ENCODE data around the gene TRMT6.

TRMT6 gene

GRCh38 chr20:5949943-5950270 is 426 bp downstream of the TRMT6 start:
- Histone ChIP-seq H3K9me3 (ENCODE audit: control insufficient read depth, insufficient read depth, low read length) (no peaks in the 10 kb centered on the region), H3K27me3 (ENCODE audit: control insufficient read depth, insufficient read depth, low read length) (no peaks in the 10 kb centered on the region), H3K4me1 (ENCODE audit: control insufficient read depth, insufficient read depth, low read length) (peaks cover 6% of the 10 kb centered on the region; the same call in 1 of the 2 replicates), H3K36me3 (ENCODE audit: control insufficient read depth, insufficient read depth, low read length) (peaks cover 62% of the 10 kb centered on the region), H3K27ac (ENCODE audit: low read depth, low read length) (peak overlapping the region; percentile 63), H3K9ac (ENCODE audit: low read depth, low read length) (peak overlapping the region; percentile 67), H3K4me3 (ENCODE audit: low read depth, low read length) (peak overlapping the region; percentile 94)

DNA sequence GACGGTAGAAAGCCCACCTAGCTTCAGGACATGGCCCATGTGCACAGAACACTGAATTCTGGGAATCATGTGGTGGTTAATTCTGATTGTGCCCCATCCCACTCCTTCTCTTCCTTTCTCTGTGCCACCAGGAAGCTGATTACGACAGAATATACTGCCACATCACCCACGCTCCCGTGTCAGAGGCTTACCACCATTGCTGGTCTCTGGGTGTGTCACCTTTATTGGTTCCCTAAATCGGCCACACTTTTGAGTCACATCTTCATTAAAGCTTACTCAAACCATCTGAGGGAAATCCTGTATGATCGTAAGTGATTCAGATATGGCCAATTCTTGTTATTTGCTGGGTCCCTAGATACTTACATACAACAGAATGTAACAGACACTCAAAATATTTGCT is 3.1 kb downstream of the TRMT6 start:
- H3K27me3 ChIP-seq (ENCODE audit: control insufficient read depth, insufficient read depth, low read length): no peaks in the 10 kb centered on the region
- H3K27ac ChIP-seq (ENCODE audit: low read depth, low read length): no peak overlapping the region
- peaks cover 6% of the 10 kb centered on the region; the same call in 1 of the 2 replicates for H3K4me1 ChIP-seq (ENCODE audit: control insufficient read depth, insufficient read depth, low read length)
- H3K9me3 ChIP-seq (ENCODE audit: control insufficient read depth, insufficient read depth, low read length): no peaks in the 10 kb centered on the region
- no peak overlapping the region for H3K9ac ChIP-seq (ENCODE audit: low read depth, low read length)
- peaks cover 64% of the 10 kb centered on the region for H3K36me3 ChIP-seq (ENCODE audit: control insufficient read depth, insufficient read depth, low read length)
- no peak overlapping the region for H3K4me3 ChIP-seq (ENCODE audit: low read depth, low read length)

DNA sequence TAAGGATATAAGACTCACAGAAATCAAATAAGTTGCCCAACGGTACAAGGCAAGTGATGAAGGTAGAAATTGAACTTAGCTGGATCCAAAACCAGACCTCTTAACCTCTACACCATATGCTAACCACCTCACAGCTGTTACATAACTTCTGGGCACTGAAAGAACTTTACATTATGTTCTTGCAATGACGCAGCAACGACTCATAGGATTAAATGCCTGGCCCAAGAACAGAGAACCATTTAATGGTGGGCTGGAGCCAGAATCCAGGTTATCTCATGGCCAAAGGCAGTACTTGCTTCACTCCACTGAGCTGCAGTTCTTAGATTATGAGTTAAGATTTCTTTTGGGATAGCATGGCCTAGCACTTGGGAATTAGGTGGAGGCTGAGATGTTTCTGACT is 4.4 kb downstream of the TRMT6 start:
- H3K4me3 ChIP-seq (ENCODE audit: low read depth, low read length): no peak overlapping the region
- H3K9ac ChIP-seq (ENCODE audit: low read depth, low read length): no peak overlapping the region
- peaks cover 73% of the 10 kb centered on the region for H3K36me3 ChIP-seq (ENCODE audit: control insufficient read depth, insufficient read depth, low read length)
- H3K27me3 ChIP-seq (ENCODE audit: control insufficient read depth, insufficient read depth, low read length): no peaks in the 10 kb centered on the region
- no peaks in the 10 kb centered on the region for H3K4me1 ChIP-seq (ENCODE audit: control insufficient read depth, insufficient read depth, low read length)
- no peaks in the 10 kb centered on the region for H3K9me3 ChIP-seq (ENCODE audit: control insufficient read depth, insufficient read depth, low read length)
- H3K27ac ChIP-seq (ENCODE audit: low read depth, low read length): no peak overlapping the region

DNA sequence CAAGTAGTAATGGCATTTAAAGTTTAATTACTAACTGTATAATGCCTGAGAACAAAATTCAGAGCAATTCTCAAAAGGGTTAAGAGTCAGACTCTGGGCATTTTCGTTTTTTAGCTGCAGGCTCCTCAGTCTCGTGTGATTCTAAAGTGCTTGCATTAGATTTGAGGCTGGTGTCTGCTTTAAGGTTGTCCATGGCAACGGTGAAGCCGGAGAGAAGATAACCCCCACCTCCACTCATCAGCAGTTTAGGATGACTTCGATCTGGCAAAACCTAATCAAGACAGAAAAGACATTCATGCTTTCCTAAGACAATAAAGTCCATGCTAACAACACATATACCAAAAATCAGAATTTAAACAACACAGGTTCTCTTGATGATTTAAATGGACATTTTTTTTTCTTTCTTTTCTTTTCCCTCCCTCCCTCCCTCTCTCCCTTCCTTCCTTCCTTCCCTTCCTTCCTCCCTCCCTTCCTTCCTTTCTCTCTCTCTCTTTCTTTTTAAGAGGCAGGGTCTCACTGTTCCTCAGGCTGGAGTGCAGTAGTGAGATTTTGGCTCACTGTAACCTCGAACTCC is 11.8 kb downstream of the TRMT6 start:
- H3K9me3 ChIP-seq (ENCODE audit: control insufficient read depth, insufficient read depth, low read length): no peaks in the 10 kb centered on the region

DNA sequence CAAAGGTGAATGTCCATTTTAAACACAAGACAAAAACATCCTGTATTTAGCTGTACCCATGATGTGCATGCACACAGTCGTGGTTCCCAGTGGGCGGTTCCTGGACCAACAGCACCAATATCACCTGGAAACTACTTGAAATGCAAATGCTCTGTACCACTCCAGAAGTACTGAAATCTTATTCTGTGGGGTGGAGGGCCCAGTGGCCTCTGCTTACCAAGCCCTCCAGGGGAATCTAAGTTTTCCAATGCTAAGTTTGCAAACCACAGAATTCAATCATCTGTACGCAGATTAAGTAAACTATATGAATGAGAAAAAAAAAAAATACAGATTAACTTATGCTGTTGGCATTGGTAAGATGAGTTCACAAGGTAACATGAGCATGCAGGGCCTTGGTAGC is 14.1 kb downstream of the TRMT6 start:
- H3K9ac ChIP-seq (ENCODE audit: low read depth, low read length): no peak overlapping the region
- peaks cover 38% of the 10 kb centered on the region for H3K36me3 ChIP-seq (ENCODE audit: control insufficient read depth, insufficient read depth, low read length)
- H3K27me3 ChIP-seq (ENCODE audit: control insufficient read depth, insufficient read depth, low read length): no peaks in the 10 kb centered on the region
- no peaks in the 10 kb centered on the region for H3K9me3 ChIP-seq (ENCODE audit: control insufficient read depth, insufficient read depth, low read length)
- H3K27ac ChIP-seq (ENCODE audit: low read depth, low read length): no peak overlapping the region
- H3K4me3 ChIP-seq (ENCODE audit: low read depth, low read length): no peak overlapping the region
- no peaks in the 10 kb centered on the region for H3K4me1 ChIP-seq (ENCODE audit: control insufficient read depth, insufficient read depth, low read length)

More for the DNA sequence above, 11.8 kb downstream of the TRMT6 start:
- Histone ChIP-seq H3K4me3 (ENCODE audit: low read depth, low read length) (no peak overlapping the region), H3K36me3 (ENCODE audit: control insufficient read depth, insufficient read depth, low read length) (peaks cover 61% of the 10 kb centered on the region), H3K9ac (ENCODE audit: low read depth, low read length) (no peak overlapping the region), H3K27ac (ENCODE audit: low read depth, low read length) (no peak overlapping the region), H3K4me1 (ENCODE audit: control insufficient read depth, insufficient read depth, low read length) (no peaks in the 10 kb centered on the region), H3K27me3 (ENCODE audit: control insufficient read depth, insufficient read depth, low read length) (no peaks in the 10 kb centered on the region)

DNA sequence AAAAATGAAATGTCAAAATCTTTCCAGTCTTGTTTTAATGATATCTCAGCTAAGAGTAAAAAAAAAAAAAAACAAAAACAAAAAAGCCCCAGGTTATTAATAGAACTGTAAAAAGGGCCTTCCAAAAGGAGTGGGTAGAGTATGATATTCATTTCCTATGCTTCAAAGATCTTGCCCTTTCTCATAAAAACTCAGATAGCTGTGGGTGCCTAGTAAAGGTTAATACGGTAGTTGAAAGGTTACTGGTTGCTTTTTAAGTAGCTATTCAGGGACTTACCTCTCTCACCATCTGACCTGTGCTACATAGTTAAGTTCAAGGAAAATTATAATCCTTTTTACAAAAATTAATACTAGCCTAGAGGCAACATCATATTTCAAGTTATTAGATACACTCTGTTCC is 14.9 kb downstream of the TRMT6 start:
- Histone ChIP-seq H3K36me3 (ENCODE audit: control insufficient read depth, insufficient read depth, low read length) (peaks cover 29% of the 10 kb centered on the region), H3K27me3 (ENCODE audit: control insufficient read depth, insufficient read depth, low read length) (no peaks in the 10 kb centered on the region), H3K27ac (ENCODE audit: low read depth, low read length) (no peak overlapping the region), H3K9ac (ENCODE audit: low read depth, low read length) (no peak overlapping the region), H3K9me3 (ENCODE audit: control insufficient read depth, insufficient read depth, low read length) (no peaks in the 10 kb centered on the region), H3K4me1 (ENCODE audit: control insufficient read depth, insufficient read depth, low read length) (no peaks in the 10 kb centered on the region), H3K4me3 (ENCODE audit: low read depth, low read length) (no peak overlapping the region)

DNA sequence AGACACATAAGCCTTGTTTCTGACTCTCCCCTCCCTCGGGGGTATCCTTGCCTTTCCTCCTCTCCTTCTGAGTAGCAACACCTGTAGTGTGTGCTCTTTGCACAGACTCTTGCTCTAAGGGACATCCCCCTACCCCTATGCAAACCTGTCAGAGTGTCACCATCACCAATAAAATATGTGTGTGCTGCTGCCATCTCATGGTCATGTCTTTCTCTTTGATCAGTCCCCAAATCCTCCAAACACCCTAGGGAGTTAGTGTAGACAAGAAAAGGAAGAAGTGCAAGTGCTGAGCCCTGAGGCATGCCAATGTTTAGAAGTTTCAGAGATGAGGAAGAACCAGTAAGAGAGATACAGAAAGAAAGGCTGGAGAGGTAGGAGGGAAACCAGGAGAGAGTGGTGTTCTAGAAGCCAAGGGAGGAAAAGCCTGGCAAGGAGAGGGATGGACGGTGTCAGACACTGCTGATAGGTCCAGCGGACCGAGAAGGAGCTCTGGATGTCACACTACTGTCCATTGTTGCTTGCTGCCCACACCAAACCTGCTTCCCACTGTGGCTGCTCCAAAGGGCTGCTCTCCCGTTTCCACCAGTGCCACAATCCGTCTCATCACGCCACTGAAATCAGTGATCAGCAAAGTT is 16.4 kb downstream of the TRMT6 start:
- no peak overlapping the region for H3K27ac ChIP-seq (ENCODE audit: low read depth, low read length)
- no peaks in the 10 kb centered on the region for H3K9me3 ChIP-seq (ENCODE audit: control insufficient read depth, insufficient read depth, low read length)
- no peaks in the 10 kb centered on the region for H3K27me3 ChIP-seq (ENCODE audit: control insufficient read depth, insufficient read depth, low read length)
- H3K36me3 ChIP-seq (ENCODE audit: control insufficient read depth, insufficient read depth, low read length): peaks cover 16% of the 10 kb centered on the region
- H3K4me3 ChIP-seq (ENCODE audit: low read depth, low read length): no peak overlapping the region
- no peaks in the 10 kb centered on the region for H3K4me1 ChIP-seq (ENCODE audit: control insufficient read depth, insufficient read depth, low read length)
- no peak overlapping the region for H3K9ac ChIP-seq (ENCODE audit: low read depth, low read length)

GRCh38 chr20:5932796-5933195 is 17.5 kb downstream of the TRMT6 start:
- no peak overlapping the region for H3K4me3 ChIP-seq (ENCODE audit: low read depth, low read length)
- no peaks in the 10 kb centered on the region for H3K9me3 ChIP-seq (ENCODE audit: control insufficient read depth, insufficient read depth, low read length)
- no peaks in the 10 kb centered on the region for H3K27me3 ChIP-seq (ENCODE audit: control insufficient read depth, insufficient read depth, low read length)
- H3K4me1 ChIP-seq (ENCODE audit: control insufficient read depth, insufficient read depth, low read length): no peaks in the 10 kb centered on the region
- no peak overlapping the region for H3K9ac ChIP-seq (ENCODE audit: low read depth, low read length)
- no peak overlapping the region for H3K27ac ChIP-seq (ENCODE audit: low read depth, low read length)
- peaks cover 6% of the 10 kb centered on the region for H3K36me3 ChIP-seq (ENCODE audit: control insufficient read depth, insufficient read depth, low read length)

DNA sequence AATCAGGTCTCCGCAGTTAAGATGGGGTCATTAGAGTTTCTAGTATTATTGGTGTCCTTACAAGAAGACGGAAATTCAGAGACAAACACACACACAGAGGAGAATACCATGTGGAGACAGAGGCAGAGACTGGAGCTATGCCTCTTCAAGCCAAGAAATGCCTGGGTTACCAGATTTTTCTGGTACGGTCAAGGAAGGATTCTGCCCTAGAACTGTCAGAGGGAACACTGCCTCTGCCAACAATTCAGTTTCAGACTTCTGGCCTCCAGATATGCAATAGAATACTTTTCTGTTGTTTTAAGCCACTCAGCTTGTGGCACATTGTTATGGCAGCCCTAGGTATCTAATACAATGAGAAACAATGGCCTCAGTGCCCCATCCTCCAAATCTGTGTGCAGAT is 18.9 kb downstream of the TRMT6 start:
- Histone ChIP-seq H3K27me3 (ENCODE audit: control insufficient read depth, insufficient read depth, low read length) (no peaks in the 10 kb centered on the region), H3K9me3 (ENCODE audit: control insufficient read depth, insufficient read depth, low read length) (no peaks in the 10 kb centered on the region), H3K27ac (ENCODE audit: low read depth, low read length) (no peak overlapping the region), H3K4me1 (ENCODE audit: control insufficient read depth, insufficient read depth, low read length) (no peaks in the 10 kb centered on the region), H3K36me3 (ENCODE audit: control insufficient read depth, insufficient read depth, low read length) (no peaks in the 10 kb centered on the region), H3K4me3 (ENCODE audit: low read depth, low read length) (no peak overlapping the region), H3K9ac (ENCODE audit: low read depth, low read length) (no peak overlapping the region)

DNA sequence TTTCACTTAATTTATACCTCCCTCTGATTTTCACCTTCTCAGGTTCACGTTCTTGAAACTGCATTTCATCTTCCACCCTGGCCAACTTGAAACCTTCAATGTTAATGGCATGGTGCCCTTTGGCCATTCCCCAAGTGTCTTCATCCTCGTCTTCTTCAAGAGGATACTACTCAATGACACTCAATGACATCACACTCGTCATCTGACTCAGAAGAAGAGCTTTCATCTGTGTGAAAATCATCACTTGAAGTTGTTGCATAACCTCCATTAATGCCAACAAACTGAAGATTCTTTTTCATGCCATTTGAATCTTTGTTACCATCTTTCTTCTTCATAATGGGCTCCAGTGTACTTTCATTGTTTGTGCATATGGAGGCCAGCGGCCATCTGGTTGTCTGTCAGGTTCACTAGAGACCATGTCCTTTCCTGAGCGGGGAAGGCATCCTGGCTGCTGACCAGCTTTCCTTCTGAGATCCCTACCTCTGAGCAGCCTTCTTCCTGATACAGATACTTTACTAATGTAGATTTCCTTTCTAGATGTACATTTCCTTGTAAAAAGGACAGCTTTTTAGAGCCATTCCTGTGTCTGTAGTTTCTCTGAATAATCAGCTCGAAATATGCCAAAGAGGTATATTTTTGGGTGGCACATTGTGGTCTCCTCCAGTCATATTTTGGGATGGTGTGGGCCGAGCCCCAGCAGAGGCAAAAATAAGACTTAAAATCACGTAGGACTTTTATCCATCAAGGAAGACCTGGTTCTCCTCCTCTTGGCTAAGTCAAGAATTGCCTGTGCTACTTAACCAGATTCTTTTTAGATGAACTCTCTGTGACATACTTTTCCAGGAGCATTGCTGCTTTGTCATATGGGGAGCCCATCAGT is 21.3 kb downstream of the TRMT6 start:
- no peak overlapping the region for H3K4me3 ChIP-seq (ENCODE audit: low read depth, low read length)
- no peaks in the 10 kb centered on the region for H3K9me3 ChIP-seq (ENCODE audit: control insufficient read depth, insufficient read depth, low read length)
- no peaks in the 10 kb centered on the region for H3K36me3 ChIP-seq (ENCODE audit: control insufficient read depth, insufficient read depth, low read length)
- H3K4me1 ChIP-seq (ENCODE audit: control insufficient read depth, insufficient read depth, low read length): no peaks in the 10 kb centered on the region
- H3K27ac ChIP-seq (ENCODE audit: low read depth, low read length): no peak overlapping the region
- no peak overlapping the region for H3K9ac ChIP-seq (ENCODE audit: low read depth, low read length)
- no peaks in the 10 kb centered on the region for H3K27me3 ChIP-seq (ENCODE audit: control insufficient read depth, insufficient read depth, low read length)
